Measurements from ENCODE around the gene CLIP2.

GRCh38 chr7:74428023-74428422, 138.8 kb downstream of the CLIP2 start:
- TF ChIP-seq CTCF (conservative IDR thresholded peaks at IDR 0.05 in 1 of 2, IDR thresholded peaks at IDR 0.05 in 1 of 2; ENCODE audit: extremely low read depth in 1 of 2, insufficient read depth in 1 of 2, low read depth in 1 of 2, low read length in 2 of 2) (no peak), EZH2 (IDR thresholded peaks at IDR 0.05; ENCODE audit: borderline replicate concordance, low read length) (no peak)
